ENCODE measurements around the gene MBNL2.

The MBNL2 gene

GRCh38 chr13:97425590-97425989, 203.5 kb downstream of the MBNL2 start:
- no peak for TF ChIP-seq CTCF (conservative IDR thresholded peaks at IDR 0.05; ENCODE audit: low read depth, low read length)
- DNase-seq (ENCODE audit: low read depth): peak; percentile 42
- H3K4me3 ChIP-seq (ENCODE audit: low read depth, low read length): no peak overlapping the region

GRCh38 chr13:97426695-97427094, 204.6 kb downstream of the MBNL2 start:
- H3K4me3 ChIP-seq (ENCODE audit: low read depth, low read length): no peak overlapping the region
- DNase-seq (ENCODE audit: low read depth): no peak
- no peak for TF ChIP-seq CTCF (conservative IDR thresholded peaks at IDR 0.05; ENCODE audit: low read depth, low read length)

- no peak for TF ChIP-seq CTCF (conservative IDR thresholded peaks at IDR 0.05; ENCODE audit: low read depth, low read length)
- H3K4me3 ChIP-seq (ENCODE audit: low read depth, low read length): no peak overlapping the region
- DNase-seq (ENCODE audit: low read depth): peak; percentile 30
Measured at GRCh38 chr13:97429681-97430081, 207.5 kb downstream of the MBNL2 start.

- DNase-seq (ENCODE audit: low read depth): no peak
- no peak overlapping the region for H3K4me3 ChIP-seq (ENCODE audit: low read depth, low read length)
- no peak for TF ChIP-seq CTCF (conservative IDR thresholded peaks at IDR 0.05; ENCODE audit: low read depth, low read length)
Measured at GRCh38 chr13:97430296-97430695, 208.2 kb downstream of the MBNL2 start.

GRCh38 chr13:97431171-97431764, 209.1 kb downstream of the MBNL2 start:
- H3K4me3 ChIP-seq (ENCODE audit: low read depth, low read length): no peak overlapping the region
- no peak for TF ChIP-seq CTCF (conservative IDR thresholded peaks at IDR 0.05; ENCODE audit: low read depth, low read length)
- no peak for DNase-seq (ENCODE audit: low read depth)

GRCh38 chr13:97432232-97432916, 210.2 kb downstream of the MBNL2 start:
- peak overlapping the region; percentile 83 for H3K4me3 ChIP-seq (ENCODE audit: low read depth, low read length)
- TF ChIP-seq CTCF (conservative IDR thresholded peaks at IDR 0.05; ENCODE audit: low read depth, low read length): no peak
- DNase-seq (ENCODE audit: low read depth): no peak
